Karpas-422 (cell line): ENCODE data around the gene MAP7. TPM values are rescaled to one million over a fixed set of nuclear protein-coding genes. Genes with fewer than 3 reads are reported as not detected.

Experiments used
- DNase-seq: peaks from one replicate; pipeline ENCODE4 v3.0.0-alpha.2; 2015
- H2AFZ ChIP-seq: fragments of 200-600 bp; sonication (generic); 2 replicates; pipeline ENCODE4 v1.6.1; 2014; ENCODE audit warnings: antibody characterized with exemption, low read length, mixed read lengths
- H3K27ac ChIP-seq: fragments of 200-600 bp; sonication (generic); 2 replicates; pipeline ENCODE4 v1.5.1; 2014; ENCODE audit warnings: mild to moderate bottlenecking, low read length, moderate library complexity
- H3K27me3 ChIP-seq: fragments of 200-600 bp; sonication (generic); 2 replicates; pipeline ENCODE4 v1.6.1; 2014; ENCODE audit warnings: low read length, mixed read lengths
- H3K36me3 ChIP-seq: fragments of 200-600 bp; sonication (generic); 2 replicates; pipeline ENCODE4 v1.6.1; 2014; ENCODE audit warnings: low read length, mixed read lengths; ENCODE audit not compliant: insufficient read depth
- H3K4me1 ChIP-seq: fragments of 200-600 bp; sonication (generic); 2 replicates; pipeline ENCODE4 v1.6.1; 2014; ENCODE audit warnings: mild to moderate bottlenecking, low read length, mixed read lengths
- H3K4me2 ChIP-seq: fragments of 200-600 bp; sonication (generic); 2 replicates; pipeline ENCODE4 v1.6.1; 2014; ENCODE audit warnings: low read length, low read depth, mild to moderate bottlenecking; ENCODE audit not compliant: poor library complexity, severe bottlenecking
- H3K4me3 ChIP-seq: fragments of 200-600 bp; sonication (generic); 2 replicates; pipeline ENCODE4 v1.5.1; 2014; ENCODE audit warnings: mild to moderate bottlenecking, antibody characterized with exemption, low read length, mixed read lengths
- H3K79me2 ChIP-seq: fragments of 200-600 bp; sonication (generic); 2 replicates; pipeline ENCODE4 v1.6.1; 2014; ENCODE audit warnings: mild to moderate bottlenecking, low read length, mixed read lengths
- H3K9ac ChIP-seq: fragments of 200-600 bp; sonication (generic); 2 replicates; pipeline ENCODE4 v1.6.0; 2014; ENCODE audit warnings: low read length
- H3K9me2 ChIP-seq: fragments of 200-600 bp; sonication (generic), shearing (Covaris generic); replicated peaks from 2 replicates; pipeline ENCODE4 v1.6.0; 2014; ENCODE audit warnings: mild to moderate bottlenecking, low read length, moderate library complexity; ENCODE audit not compliant: insufficient read depth
- H3K9me3 ChIP-seq: fragments of 300-700, 200-600 bp; sonication (generic); 2 replicates; pipeline ENCODE4 v1.6.1; 2014; ENCODE audit warnings: low read length, mixed read lengths
- H4K20me1 ChIP-seq: fragments of 200-600 bp; sonication (generic); 2 replicates; pipeline ENCODE4 v1.6.1; 2014; ENCODE audit warnings: mild to moderate bottlenecking, antibody characterized with exemption, low read length, low read depth; ENCODE audit not compliant: insufficient read depth
- total RNA-seq: library from RNA; depleted of rRNA; stranded (reverse); fragments of >200 nt; shearing (Covaris generic); gene quantifications from 2 replicates; pipeline ENCODE4 v1.2.3, GENCODE V29; 2014; ENCODE audit warnings: low replicate concordance

The MAP7 gene
- total RNA-seq, 1 experiment from 2014 or later = not detected

GRCh38 chr6:136323431-136324112, 226.7 kb downstream of the MAP7 start:
- Histone ChIP-seq H4K20me1 (no peaks in the 10 kb centered on the region), H3K9me2 (no peaks in the 10 kb centered on the region), H3K4me2 (no peak overlapping the region), H3K9ac (no peak overlapping the region), H3K79me2 (no peaks in the 10 kb centered on the region), H2AFZ (no peak overlapping the region), H3K4me1 (peaks cover 7% of the 10 kb centered on the region; the same call in 1 of the 2 replicates), H3K9me3 (no peaks in the 10 kb centered on the region), H3K4me3 (no peak overlapping the region), H3K27me3 (no peaks in the 10 kb centered on the region), H3K27ac (no peak overlapping the region), H3K36me3 (no peaks in the 10 kb centered on the region)
- no peak for DNase-seq

DNA sequence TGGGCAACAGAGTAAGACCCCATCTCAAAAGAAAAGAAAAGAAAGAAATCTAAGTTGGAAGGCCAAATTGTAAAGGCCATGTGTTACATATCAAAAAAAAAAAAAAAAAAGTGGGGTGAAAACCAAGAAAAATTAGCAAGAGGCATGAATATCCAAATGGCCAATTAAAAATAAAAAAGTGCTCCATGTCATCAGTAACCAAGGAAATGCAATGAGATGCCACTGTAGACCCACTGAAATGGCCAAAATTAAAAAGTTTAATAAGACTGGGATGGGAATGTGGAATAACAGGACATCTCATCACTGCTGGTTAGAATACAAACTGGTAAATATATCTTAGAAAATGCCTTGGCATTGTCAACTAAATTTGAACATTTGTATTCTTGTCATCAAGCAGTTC, 230.5 kb downstream of the MAP7 start:
- Histone ChIP-seq H3K27ac (no peak overlapping the region), H3K4me1 (no peaks in the 10 kb centered on the region), H3K4me2 (no peak overlapping the region), H3K9me3 (no peaks in the 10 kb centered on the region), H3K79me2 (no peaks in the 10 kb centered on the region), H3K27me3 (no peaks in the 10 kb centered on the region), H3K4me3 (no peak overlapping the region), H4K20me1 (no peaks in the 10 kb centered on the region), H2AFZ (no peak overlapping the region), H3K36me3 (no peaks in the 10 kb centered on the region), H3K9ac (no peak overlapping the region), H3K9me2 (no peaks in the 10 kb centered on the region)
- peak; percentile 45 for DNase-seq

- Histone ChIP-seq H3K4me3 (no peak overlapping the region), H3K27me3 (no peaks in the 10 kb centered on the region), H3K9me3 (no peaks in the 10 kb centered on the region), H3K27ac (no peak overlapping the region), H4K20me1 (no peaks in the 10 kb centered on the region), H3K9me2 (no peaks in the 10 kb centered on the region), H3K4me1 (no peaks in the 10 kb centered on the region), H3K9ac (no peak overlapping the region), H3K36me3 (no peaks in the 10 kb centered on the region), H2AFZ (no peak overlapping the region), H3K79me2 (no peaks in the 10 kb centered on the region), H3K4me2 (no peak overlapping the region)
- DNase-seq = no peak
Measured at GRCh38 chr6:136318676-136319075, 231.5 kb downstream of the MAP7 start.

GRCh38 chr6:136317971-136318370, 232.3 kb downstream of the MAP7 start:
- Histone ChIP-seq H3K9ac (no peak overlapping the region), H3K9me3 (no peaks in the 10 kb centered on the region), H3K27ac (no peak overlapping the region), H3K79me2 (no peaks in the 10 kb centered on the region), H3K4me2 (no peak overlapping the region), H3K4me3 (no peak overlapping the region), H4K20me1 (no peaks in the 10 kb centered on the region), H2AFZ (no peak overlapping the region), H3K4me1 (no peaks in the 10 kb centered on the region), H3K27me3 (no peaks in the 10 kb centered on the region), H3K9me2 (no peaks in the 10 kb centered on the region), H3K36me3 (no peaks in the 10 kb centered on the region)
- no peak for DNase-seq

DNA sequence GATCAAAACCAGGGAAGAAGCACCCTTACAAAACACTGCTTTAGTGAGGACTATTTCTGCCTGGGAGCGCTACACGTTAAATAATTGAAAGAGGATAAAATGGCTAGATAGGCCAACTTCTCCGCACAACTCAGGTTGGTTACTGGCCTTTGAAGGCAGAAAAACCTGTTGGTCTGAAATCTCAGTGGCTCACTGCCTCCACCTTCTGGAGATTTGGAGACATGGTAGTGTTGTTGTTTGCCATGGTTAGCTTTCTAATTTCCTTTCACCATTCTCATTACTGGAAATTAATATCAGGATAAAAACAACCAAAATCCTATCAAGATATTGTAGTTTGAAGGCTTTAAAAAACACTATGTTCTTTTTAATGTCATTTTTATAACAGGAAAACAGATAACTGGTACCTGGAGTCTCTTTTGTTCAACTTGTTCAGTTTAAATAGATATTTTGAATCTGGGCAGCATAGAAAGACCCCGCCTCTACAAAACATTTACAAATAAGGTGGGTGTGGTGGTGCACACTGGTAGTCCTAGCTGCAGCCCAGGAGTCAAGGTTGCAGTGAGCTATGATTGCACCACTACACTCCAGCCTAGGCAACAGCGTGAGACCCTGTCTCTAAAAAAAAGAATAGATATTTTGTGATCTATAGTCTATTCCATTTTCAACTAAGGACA, 233.1 kb downstream of the MAP7 start:
- DNase-seq = peak; percentile 87
- Histone ChIP-seq H4K20me1 (no peaks in the 10 kb centered on the region), H3K9ac (no peak overlapping the region), H3K4me3 (no peak overlapping the region), H3K4me2 (no peak overlapping the region), H3K27ac (no peak overlapping the region), H3K36me3 (no peaks in the 10 kb centered on the region), H3K79me2 (no peaks in the 10 kb centered on the region), H3K9me3 (no peaks in the 10 kb centered on the region), H3K4me1 (no peaks in the 10 kb centered on the region), H3K9me2 (no peaks in the 10 kb centered on the region), H3K27me3 (no peaks in the 10 kb centered on the region), H2AFZ (no peak overlapping the region)

- Histone ChIP-seq H2AFZ (no peak overlapping the region), H3K27me3 (no peaks in the 10 kb centered on the region), H3K9me2 (no peaks in the 10 kb centered on the region), H3K79me2 (no peaks in the 10 kb centered on the region), H3K27ac (no peak overlapping the region), H3K4me1 (no peaks in the 10 kb centered on the region), H3K36me3 (no peaks in the 10 kb centered on the region), H3K4me3 (no peak overlapping the region), H3K9ac (no peak overlapping the region), H3K9me3 (no peaks in the 10 kb centered on the region), H4K20me1 (no peaks in the 10 kb centered on the region), H3K4me2 (no peak overlapping the region)
- DNase-seq = no peak
Measured at GRCh38 chr6:136315594-136315993, 234.6 kb downstream of the MAP7 start.

DNA sequence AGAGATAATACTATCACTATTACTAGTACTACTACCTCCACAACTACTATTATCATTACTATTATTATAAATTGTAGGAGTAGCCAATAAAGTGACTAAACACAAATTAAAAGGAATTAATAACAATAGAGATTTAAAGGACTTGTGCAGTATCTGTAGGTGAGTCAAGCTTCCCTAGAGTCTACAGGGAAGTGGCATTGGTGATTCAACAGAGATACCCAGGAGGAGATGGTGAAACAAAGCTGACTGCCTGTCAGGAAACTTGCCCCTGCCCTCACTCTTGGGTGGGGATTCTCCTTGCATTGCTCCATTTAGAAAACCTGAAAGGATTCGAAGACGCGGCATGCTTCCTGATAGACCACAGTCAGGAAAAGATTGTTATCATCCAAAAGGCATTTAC, 237.2 kb downstream of the MAP7 start:
- Histone ChIP-seq H3K79me2 (no peaks in the 10 kb centered on the region), H3K9me2 (no peaks in the 10 kb centered on the region), H3K4me3 (no peak overlapping the region), H3K4me1 (no peaks in the 10 kb centered on the region), H3K27ac (no peak overlapping the region), H3K4me2 (no peak overlapping the region), H4K20me1 (no peaks in the 10 kb centered on the region), H2AFZ (no peak overlapping the region), H3K27me3 (no peaks in the 10 kb centered on the region), H3K9ac (no peak overlapping the region), H3K9me3 (no peaks in the 10 kb centered on the region), H3K36me3 (no peaks in the 10 kb centered on the region)
- no peak for DNase-seq

- Histone ChIP-seq H3K27me3 (no peaks in the 10 kb centered on the region), H3K27ac (no peak overlapping the region), H3K4me3 (no peak overlapping the region), H3K79me2 (no peaks in the 10 kb centered on the region), H3K9me2 (no peaks in the 10 kb centered on the region), H2AFZ (no peak overlapping the region), H3K9me3 (no peaks in the 10 kb centered on the region), H3K4me1 (no peaks in the 10 kb centered on the region), H3K4me2 (no peak overlapping the region), H3K36me3 (no peaks in the 10 kb centered on the region), H3K9ac (no peak overlapping the region), H4K20me1 (no peaks in the 10 kb centered on the region)
- no peak for DNase-seq
Measured at GRCh38 chr6:136309729-136310311, 240.4 kb downstream of the MAP7 start.
